Measurements from ENCODE around the gene CTBP2.

The CTBP2 gene

DNA sequence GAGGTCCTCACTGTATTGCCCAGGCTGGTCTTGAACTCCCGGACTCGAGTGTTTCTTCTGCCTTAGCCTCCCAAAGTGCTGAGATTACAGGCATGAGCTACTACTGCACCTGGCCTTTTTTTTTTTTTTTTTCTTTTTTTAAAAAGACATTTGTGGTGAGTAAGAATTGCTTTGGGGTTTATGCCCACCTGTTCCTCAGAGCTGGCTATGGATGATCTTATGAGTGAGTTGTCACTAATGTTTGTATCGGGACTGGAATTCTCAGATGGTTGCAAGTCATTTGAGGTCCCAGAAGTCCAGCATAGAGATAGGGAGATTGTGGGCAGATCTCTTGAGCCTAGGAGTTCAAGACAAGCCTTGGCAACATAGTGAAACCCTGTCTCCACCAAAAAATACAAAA lies 183.2 kb downstream of the CTBP2 start:
- DNase-seq (ENCODE audit: low spot score), result no peak

DNA sequence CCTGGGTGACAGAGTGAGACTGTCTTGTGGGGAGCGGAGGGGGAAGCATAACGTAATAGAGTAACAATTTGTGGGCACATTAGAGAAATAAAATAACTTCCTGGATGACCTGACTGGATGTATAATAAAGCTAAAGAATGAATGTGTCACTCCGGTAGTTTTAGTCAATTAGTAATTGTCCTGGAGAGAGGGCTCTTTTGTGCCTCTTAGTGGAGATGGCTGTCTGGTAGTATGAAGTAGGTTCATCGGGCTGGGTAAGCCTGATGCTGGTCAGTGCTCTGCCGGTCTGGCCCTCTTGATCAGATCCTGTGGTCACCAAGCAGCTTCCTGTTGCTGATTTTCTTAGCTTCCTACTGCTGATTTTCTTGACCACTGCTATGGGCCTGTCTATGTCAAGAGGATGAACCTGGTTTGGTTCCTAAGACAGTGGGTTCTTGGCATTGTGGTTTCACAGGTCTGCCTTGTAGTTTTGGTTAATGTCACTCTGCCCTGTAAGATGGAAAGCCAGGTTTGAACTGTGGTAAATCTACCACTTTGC lies 184.3 kb downstream of the CTBP2 start:
- DNase-seq (ENCODE audit: low spot score), result no peak

DNA sequence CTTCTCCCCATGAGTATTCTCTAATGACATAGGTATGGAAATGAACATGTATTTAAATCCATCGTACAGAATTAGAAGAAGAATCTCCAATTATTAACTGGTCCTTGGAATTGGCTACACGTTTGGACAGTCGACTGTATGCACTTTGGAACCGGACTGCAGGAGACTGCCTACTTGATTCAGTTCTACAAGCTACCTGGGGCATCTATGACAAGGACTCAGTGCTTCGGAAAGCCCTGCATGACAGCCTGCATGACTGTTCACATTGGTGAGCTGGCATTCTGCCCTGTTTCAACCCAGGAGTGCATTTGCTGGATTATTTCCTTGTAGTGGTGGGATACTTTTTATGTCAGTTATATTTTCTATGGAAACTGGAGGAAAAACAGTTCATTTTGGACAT lies 186.2 kb downstream of the CTBP2 start:
- no peak for DNase-seq (ENCODE audit: low spot score)

DNA sequence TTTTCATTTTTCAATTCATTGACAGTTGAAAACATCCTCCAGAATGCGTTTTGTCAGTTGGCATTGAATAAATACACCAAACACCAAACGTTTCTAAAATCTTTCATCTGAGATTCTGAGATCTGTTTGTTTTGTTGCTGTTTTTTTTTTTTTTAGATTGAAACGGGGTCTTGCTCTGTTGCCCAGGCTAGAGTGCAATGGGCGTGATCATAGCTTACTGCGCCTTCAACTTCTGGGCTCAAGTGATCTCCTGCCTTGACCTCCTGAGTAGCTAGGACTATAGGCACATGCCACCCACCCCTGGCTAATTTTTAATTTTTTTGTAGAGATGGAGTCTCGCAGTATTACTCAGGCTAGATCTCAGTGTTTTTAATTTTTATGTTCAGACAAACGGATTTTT lies 187.7 kb downstream of the CTBP2 start:
- no peak for DNase-seq (ENCODE audit: low spot score)

DNA sequence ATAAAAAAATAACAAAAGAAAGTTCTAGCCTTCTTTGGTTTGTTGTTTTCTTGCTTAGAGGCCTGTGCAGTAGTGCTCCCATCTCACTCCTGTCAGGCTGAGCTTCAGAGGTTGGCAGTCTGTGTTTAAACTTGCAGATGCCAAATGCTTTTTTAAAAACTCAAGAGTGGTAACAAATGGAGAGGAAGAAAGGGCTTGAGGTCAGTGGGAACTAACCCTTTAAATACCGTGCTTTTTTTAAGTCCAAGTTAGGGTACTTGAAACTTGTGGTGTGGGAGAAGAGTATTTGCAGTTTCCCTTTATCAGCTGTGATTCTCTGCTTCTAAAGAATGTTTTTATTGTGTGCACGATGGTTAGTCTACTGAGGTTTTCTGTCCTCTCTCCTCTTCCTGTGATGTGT lies 189.1 kb downstream of the CTBP2 start:
- no peak for DNase-seq (ENCODE audit: low spot score)

DNA sequence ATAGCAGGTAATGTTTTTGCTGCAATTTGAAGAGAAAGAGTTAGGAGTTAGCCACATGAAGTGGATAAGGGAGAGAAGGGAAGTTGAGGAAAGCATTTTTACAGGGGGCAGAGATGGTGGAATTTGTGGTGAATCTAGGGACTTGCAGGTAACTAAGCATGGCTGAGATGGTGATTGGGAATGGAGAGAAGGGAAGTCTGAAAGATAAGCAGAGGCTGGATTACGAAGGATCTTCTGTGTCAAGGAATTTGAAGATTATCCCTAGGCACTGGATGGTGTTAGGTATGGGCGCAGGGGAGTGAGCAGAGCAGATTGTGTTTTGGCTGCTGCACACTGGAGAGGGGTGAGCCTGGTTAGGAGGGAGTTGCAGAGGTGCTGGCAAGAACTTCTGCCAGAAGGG lies 193.1 kb downstream of the CTBP2 start:
- no peak for DNase-seq (ENCODE audit: low spot score)

DNA sequence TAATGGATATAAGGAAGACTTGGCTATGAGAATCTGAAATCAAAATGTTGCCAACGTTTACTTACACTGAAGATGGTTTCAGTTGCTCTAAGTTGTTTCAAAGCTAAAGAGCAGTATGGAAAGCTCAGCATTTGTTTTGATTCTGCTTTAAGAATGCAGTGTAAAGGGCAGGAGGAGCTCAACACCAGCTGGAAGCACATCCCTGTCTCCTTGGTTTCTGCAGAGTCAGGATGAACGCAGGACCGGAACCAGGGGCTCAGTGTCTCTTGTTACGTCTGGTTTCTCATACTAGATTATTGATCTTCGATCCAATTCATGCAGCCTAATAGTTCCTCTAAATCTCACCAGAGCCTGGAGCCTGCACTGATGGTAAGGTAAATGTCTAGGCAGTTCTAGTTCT lies 194.4 kb downstream of the CTBP2 start:
- no peak for DNase-seq (ENCODE audit: low spot score)

DNA sequence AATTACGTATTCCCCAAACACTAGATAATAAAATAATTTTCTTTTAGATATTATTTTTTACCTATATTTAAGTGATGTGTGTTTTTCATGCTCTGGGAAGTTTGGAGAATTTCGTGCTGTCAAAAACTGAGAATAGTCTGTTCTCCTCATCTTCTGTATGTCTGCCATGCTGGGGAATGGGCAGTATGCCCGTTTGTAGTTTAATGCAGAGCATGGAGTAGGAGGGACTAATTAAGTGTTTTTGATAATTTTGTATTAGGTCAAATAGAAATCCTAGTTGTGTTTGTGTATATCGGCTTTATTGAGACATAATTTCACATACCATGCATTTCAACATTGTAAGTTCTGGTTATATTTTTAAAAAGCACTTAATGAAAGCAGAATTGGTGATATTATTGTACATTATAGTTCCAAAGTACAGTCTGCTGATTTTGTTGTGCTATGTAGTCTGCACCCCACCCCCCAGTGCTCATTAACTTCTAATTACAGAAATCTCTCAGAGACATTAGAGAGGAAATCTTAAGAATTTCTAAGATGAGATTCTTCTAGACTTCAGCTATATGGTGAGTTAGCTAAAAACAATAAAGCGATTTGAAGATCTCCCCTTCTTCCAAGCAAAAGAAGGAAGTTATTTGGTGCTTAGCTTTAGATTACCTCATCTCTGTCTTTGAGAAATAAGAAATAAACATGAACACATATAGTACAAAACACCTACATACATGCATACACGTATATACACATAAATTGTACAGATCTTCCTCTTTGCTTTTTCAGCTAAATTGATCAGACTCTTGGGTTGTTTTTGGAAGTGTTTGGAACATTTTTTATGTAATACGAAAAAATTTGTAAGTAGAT lies 196.3 kb downstream of the CTBP2 start:
- no peak for DNase-seq (ENCODE audit: low spot score)

DNA sequence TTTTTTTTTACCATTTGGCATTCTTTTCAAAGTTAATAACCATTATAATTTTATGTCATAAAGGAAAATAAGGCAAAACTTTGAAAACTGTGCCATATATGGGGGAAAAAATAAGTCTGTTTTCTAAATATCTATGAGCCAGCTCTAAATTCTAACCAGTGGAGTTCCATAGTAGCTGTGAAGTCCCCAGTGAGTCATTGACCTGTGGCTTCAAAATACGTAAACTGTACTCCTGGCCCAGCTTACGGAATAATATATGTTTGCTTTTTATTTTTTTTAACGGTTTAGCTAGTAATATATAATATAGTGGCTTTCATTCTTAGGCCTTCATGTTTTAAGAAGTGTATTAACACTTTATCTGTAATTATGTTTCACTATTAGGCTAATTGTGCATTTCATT lies 197.9 kb downstream of the CTBP2 start:
- no peak for DNase-seq (ENCODE audit: low spot score)

DNA sequence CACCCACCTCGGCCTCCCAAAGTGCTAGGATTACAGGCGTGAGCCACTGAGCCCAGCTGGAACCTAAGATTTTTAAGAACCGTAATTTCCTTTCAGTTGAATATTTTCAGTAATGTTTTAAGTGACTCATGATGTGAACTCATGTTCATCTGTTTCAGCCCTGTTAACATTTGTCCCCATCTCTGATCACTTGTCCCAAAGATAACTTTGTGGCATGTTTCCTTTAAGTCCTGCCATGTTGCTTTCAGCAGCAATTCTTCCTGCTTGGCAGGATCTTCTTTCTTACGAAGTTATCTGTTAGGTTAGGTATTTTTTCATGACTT lies 199.2 kb downstream of the CTBP2 start:
- no peak for DNase-seq (ENCODE audit: low spot score)

DNA sequence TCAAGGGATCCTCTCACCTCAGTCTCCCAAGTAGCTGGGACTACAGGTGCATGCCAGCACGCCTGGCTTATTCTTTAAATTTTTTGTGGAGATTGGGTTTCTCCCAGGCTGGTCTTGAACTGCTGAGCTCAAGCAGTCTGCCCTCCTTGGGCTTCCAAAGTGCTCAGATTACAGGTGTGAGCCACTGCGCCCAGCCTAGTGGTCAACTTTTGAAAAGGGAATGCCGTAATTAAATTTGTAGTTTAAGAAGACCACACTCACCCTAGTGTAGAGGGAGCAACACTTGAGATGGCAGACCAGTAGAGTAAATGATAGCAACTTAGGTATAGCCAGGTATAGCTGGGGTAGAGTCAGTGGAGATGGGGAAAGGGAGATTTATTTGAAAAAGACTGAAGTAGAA lies 200.8 kb downstream of the CTBP2 start:
- DNase-seq (ENCODE audit: low spot score), result no peak

DNA sequence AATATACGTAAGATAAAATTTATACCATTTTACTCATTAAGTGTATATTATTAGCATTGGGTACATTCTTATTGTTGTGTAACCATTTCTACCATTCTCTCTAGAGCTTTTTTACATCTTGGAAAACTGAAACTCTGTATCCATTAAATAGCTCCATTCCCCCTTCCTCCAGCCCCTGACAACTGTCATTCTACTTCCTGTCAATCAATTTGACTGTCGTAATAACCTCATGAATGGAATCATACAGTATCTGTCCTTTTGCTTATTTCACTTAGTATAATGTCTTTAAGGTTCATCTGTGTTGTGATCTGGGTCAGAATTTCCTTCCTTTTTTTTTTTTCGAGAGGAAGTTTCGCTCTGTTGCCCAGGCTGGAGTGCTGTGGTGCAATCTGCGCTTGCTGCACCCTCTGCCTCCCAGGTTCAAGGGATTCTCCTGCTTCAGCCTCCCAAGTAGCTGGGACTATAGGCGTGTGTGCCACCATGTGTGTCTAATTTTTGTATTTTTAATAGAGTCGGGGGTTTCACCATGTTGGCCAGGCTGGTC lies 202.9 kb downstream of the CTBP2 start:
- DNase-seq (ENCODE audit: low spot score), result no peak

DNA sequence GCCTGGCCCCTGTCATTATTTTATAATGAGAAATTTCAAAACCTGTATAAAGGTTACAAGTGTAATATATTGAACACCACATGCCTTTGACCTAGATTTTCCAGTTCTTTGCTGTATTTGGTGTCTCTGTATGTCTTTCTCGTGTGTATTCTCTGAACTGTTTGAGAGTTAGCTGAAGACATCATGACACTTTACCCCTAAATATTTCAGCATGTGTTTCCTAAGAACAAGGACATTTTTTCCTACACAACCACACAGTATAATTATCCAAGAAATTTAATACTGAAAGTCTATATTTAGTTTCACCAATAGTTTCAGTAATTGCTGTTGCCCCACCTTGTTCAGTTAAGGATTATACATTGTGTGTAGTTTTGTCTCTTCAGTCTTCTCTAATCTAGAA lies 203.6 kb downstream of the CTBP2 start:
- no peak for DNase-seq (ENCODE audit: low spot score)

DNA sequence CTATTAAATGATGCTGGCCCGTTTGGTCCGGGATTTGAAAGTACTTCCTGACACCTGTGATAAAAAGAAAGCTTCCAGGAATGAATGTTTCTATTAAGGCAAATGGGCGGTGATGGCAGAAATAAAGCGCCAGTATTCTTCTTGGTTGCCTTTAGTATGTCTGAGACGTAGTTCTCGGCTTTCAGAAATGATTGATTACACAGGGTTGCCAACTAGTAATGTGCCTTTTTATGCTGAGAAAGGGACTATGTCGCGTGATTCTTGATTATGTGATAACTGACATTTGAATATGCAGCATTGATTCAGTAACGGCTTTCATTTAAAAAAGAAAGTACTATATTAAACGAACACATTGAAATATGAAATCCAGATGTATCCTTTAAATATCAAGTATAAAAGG lies 204.5 kb downstream of the CTBP2 start:
- DNase-seq (ENCODE audit: low spot score), result no peak

DNA sequence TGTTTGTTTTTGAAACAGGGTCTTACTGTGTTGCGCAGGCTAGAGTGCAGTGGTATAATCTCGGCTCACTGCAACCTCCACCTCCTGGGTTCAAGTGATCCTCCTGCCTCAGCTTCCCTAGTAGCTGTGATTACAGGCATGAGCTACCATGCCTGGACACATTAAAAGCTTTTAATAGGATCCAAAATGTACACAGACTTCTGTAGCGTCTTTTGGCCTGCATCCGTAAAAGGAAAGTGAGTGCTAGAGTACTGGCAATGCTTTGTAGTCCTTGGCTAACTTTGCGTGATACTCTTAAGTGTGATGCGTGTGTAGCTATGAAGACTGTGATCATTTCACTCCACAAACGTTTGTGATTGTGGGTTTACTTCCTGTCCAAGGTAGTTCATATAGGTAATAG lies 205.1 kb downstream of the CTBP2 start:
- DNase-seq (ENCODE audit: low spot score), result no peak

DNA sequence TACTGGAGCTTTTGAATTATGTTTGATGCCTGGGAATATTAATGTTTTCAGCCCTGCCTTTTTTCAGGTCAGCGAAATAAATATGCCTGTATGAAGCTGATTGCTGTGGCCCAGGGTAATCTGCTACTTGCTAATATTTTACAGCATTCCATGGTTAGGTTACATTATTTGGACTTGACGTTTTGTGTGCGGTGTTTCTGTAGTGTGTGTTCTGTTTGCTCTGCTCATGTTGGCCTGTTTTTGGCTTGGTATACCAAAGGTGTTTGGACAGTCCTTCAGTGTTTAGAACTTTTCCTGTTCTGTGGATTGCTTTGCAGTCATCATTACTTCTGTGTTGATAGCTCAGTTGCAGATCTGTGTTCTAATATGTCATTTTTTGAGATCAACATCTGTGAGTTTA lies 206.9 kb downstream of the CTBP2 start:
- DNase-seq (ENCODE audit: low spot score), result no peak

DNA sequence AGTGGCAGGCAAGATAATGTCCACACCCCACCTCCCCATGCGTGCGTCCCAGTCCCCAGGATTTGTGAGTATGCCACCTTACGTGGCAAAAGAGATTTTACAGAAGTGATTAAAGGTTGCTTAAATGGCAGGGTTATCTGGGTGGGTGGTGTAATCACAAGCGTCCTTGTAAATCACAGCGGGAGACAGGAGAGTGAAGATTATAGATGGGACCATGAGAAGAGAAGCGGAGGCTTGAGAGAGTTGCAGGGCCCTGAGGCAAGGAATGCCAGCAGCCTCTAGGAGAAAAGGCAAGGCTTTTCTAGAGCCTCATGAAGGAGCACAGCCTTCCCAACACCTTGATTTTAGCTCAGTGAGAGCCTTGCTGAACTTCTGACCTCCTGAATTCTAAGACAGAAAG lies 208.2 kb downstream of the CTBP2 start:
- no peak for DNase-seq (ENCODE audit: low spot score)

DNA sequence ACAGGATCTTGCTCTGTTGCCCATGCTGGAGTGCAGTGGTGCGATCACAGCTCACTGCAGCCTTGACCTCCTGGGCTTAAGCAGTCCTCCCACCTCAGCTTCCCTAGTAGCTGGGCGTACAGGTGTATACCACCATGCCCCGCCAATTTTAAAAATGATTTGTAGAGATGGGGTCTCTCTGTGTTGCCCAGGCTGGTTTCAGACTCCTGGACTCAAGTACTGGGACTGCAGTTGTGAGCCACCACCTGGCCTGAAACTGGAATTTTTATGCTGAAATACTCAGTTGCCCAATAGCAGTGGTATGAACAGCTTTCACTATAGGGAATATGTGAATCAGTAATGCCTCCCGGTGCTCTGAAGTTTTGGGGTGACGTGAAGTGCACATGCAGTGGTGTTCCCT lies 210.8 kb downstream of the CTBP2 start:
- DNase-seq (ENCODE audit: low spot score), result no peak

DNA sequence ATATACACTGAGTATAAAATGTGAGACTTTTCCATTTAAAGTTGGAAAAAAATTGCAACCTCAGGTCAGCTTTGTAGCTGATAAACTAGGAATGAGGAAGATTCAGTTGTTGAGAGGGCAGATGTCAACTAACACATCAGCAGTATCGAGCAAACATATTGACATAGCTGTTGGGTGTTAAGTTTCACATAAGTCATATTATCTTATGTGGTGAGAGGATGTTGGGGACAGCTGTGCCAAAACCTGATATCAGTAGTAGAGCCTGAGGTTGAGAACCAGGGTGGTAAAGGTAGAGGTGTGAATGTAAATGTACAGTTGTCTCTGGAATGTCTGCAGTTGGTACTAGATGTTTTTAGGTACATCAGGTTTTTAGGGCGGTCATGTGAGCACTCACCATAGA lies 213.4 kb downstream of the CTBP2 start:
- no peak for DNase-seq (ENCODE audit: low spot score)

DNA sequence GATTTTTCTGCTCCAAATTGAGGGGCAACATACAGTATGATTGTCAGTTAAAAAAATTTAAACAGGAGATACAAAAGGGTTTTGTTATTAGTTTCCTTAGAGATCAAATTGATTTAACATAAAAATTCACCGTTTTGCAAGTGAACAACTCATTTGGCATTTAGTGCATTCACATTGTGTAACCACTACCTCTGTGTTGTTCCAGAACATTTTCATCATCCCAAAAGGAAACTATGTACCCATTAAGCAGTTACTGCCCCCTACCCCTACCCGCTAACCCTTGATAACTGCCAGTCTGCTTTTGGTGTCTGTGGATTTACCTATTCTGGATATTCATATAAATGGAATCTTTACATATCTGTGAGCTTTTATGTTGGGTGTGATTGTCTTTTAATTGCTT lies 215.4 kb downstream of the CTBP2 start:
- DNase-seq (ENCODE audit: low spot score), result no peak

DNA sequence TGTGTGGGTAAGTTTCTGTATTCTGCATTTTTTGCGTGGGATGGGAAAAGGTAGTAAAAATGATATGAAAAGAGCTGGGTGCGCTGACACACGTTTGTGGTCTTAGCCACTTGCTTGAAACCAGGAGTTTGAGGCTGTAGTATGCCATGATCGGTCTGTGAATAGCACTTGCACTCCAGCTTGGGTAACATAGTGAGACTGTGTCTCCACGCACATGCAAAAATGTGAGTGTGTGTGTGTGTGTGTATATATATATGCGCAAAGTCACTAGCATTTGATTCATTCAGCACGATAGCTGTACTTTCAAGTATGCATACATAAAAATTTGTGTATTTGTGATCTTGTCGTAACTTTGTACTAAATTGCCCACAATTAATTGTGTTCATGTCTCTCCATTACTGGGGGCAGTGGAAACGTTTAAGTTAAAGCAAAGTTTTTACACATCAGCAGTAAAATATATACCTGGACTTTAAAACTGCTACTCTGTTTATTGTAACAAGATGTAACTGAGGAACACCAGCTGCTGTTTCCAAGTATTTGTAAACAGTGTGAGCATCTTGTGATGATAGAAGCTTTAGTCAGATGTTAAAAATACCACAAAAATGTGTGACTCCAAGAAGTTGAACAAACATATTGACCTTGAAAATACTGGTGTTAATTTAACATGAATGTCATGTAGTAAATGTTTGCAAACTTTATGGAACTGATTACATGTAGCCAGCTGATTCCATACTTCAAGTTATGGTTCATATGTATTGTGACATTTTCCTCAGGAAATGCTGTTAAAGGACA lies 216.9 kb downstream of the CTBP2 start:
- DNase-seq (ENCODE audit: low spot score), result peak; percentile 69

DNA sequence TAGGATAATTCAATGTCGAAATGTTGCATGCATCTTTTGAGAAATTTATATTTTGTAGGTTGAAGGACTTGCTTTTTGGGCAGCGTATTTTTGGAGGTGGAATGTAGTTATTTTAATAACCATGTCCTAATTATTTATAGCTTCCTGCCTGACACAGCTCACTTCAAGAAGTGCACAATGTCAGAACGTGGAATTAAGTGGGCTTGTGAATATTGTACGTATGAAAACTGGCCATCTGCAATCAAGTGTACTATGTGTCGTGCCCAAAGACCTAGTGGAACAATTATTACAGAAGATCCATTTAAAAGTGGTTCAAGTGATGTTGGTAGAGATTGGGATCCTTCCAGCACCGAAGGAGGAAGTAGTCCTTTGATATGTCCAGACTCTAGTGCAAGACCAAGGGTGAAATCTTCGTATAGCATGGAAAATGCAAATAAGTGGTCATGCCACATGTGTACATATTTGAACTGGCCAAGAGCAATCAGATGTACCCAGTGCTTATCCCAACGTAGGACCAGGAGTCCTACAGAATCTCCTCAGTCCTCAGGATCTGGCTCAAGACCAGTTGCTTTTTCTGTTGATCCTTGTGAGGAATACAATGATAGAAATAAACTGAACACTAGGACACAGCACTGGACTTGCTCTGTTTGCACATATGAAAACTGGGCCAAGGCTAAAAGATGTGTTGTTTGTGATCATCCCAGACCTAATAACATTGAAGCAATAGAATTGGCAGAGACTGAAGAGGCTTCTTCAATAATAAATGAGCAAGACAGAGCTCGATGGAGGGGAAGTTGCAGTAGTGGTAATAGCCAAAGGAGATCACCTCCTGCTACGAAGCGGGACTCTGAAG lies 217.8 kb downstream of the CTBP2 start:
- no peak for DNase-seq (ENCODE audit: low spot score)

Measured in RKO (cell line).